ENCODE results near the gene ME3. TPM values are rescaled to one million over a fixed set of nuclear protein-coding genes. Genes with fewer than 3 reads are reported as not detected.

Gene ME3
- polyA plus RNA-seq, 10 donors: 6.5 to 10.3 (median 8.4) TPM

Other genes starting within 250 kb of the ME3 start
- 10 to 100 TPM; 17.7 to 33.4 (median 23.1) TPM for gene PRSS23, start 127.9 kb upstream of the ME3 start, polyA plus RNA-seq (ENCODE audit: insufficient read length in 10 of 10)